Dedifferentiated amniotic fluid mesenchymal stem cell (primary cell): ENCODE data around the gene EYA4.

Experiments used
- DNase-seq: peaks from one replicate; pipeline ENCODE4 v3.0.0-alpha.2; 2016; ENCODE audit errors: extremely low spot score

EYA4 gene

DNA sequence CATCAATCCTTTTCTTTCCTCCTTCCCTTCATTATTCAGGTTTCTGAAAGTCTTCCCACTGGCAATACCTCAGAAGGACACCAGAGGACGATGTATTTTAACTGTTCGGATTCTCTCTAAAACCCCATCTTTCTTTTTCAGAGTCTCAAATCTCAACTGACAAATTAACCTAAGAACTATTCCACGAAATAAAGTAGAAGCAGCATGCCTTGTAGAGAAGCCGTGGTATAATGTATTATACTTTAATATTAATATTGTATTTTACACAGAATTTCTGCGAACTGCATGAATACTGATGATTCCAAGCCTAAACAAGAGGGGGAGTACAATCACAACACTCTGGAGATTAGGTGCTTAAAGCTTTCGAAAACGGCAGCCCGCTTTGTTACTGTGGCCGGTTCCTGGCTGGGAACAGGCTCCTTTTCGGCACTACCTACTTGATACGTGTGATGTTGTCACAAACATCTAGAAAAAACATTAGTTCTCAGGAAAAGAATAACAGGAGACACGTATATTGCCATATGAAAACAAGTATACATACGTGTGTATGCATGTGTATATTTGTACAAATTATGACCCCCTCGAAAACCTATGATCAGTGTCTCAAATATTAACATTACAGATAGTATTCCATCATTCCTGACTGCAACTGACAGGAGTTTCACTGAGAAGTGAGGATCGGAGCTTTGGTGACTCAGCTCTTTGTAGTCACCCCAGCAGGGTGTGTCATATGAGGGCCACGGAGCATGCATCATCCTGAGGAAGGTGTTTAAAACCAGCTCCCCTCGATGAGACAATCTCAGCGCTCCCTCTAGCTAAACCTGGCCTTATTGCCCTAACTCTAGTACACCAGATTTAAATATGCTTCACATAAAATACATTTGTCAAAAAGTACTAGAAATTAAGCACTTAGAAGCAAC is 328.1 kb downstream of the EYA4 start:
- peak; percentile 87 for DNase-seq

DNA sequence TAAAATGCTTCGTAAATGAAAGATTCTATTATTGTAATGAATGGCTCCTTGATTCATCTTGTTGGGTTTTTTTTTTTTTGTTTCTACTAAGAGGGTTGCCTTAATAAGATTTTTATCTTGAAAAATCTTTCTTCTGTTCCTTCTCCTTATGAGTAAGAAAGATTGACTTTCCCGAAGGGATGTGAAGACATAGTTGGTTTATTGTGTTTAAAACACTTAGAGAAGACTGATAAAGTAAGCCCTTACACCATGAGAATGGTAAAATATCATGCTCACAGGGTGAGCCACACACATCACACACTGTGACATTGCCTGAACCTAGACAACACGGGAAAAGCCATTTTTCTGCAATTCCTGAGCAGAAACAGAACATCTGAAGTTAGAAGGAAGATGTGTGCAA is 330.5 kb downstream of the EYA4 start:
- no peak for DNase-seq

GRCh38 chr6:133577851-133578250 is 336.7 kb downstream of the EYA4 start:
- DNase-seq: no peak
